Activated T-helper 2 cell treated with anti-CD3 and anti-CD28 coated beads, Interferon-gamma antibody, Interleukin-2, Interleukin-4, amounts not matched to agents 10 μg/mL and 5 μg/mL and 100 μg/mL, durations not matched to agents 14 hours and 24 hours and 36 hours (primary cell): ENCODE data around the gene TMEM89. TPM values are rescaled to one million over a fixed set of nuclear protein-coding genes. Genes with fewer than 3 reads are reported as not detected.

ENCODE experiments used
- DNase-seq: peaks from one replicate; pipeline ENCODE4 v3.0.0; 2021; ENCODE audit warnings: low spot score
- H3K27ac Mint-ChIP-seq: one replicate; pipeline ENCODE4 v1.8.0; 2021; ENCODE audit warnings: mixed read lengths
- H3K27me3 Mint-ChIP-seq: one replicate; pipeline ENCODE4 v1.8.0; 2021; ENCODE audit warnings: low read depth, mixed read lengths
- H3K36me3 Mint-ChIP-seq: one replicate; pipeline ENCODE4 v1.8.0; 2021; ENCODE audit warnings: low read depth, mixed read lengths
- H3K4me1 Mint-ChIP-seq: one replicate; pipeline ENCODE4 v1.8.0; 2021; ENCODE audit warnings: low read depth, mixed read lengths
- H3K4me3 Mint-ChIP-seq: one replicate; pipeline ENCODE4 v1.8.0; 2021; ENCODE audit warnings: low read depth, mild to moderate bottlenecking, moderate library complexity, mixed read lengths
- H3K9me3 Mint-ChIP-seq: one replicate; pipeline ENCODE4 v1.8.0; 2021; ENCODE audit warnings: mixed read lengths
- intact Hi-C: fragments of 100-400 bp; cut with micrococcal nuclease; formaldehyde crosslinking; loops from one replicate; pipeline ENCODE4 v1.15.1; 2023
- total RNA-seq: library from RNA; stranded (reverse); gene quantifications from 2 replicates; pipeline ENCODE4 v1.2.3, GENCODE V29; 2022

TMEM89 gene
- total RNA-seq: 0.80 and 0.87 TPM in 2 replicates

GRCh38 chr3:48621461-48621869, at the start of gene TMEM89:
TMEM89 (minus strand) TSS chr3:48621769; CDS start chr3:48621756, 13 bp downstream.
- H3K27me3 Mint-ChIP-seq: no peaks in the 10 kb centered on the region

GRCh38 chr3:48664929-48665328, 43.4 kb upstream of the TMEM89 start:
- Mint-ChIP-seq H3K9me3 (no peaks in the 10 kb centered on the region), H3K27ac (no peak overlapping the region), H3K4me1 (peaks cover 10% of the 10 kb centered on the region), H3K27me3 (peaks cover 7% of the 10 kb centered on the region), H3K4me3 (no peak overlapping the region), H3K36me3 (peaks cover 14% of the 10 kb centered on the region)
- DNase-seq: no peak
- intact Hi-C loops: loop anchor here (1.0 to 5.0 kb wide), 3 partner anchors 9 to 252 kb away; partner anchors contain the start of genes ARIH2 and NCKIPSD

More at GRCh38 chr3:48621461-48621869, at the start of gene TMEM89:
- Mint-ChIP-seq H3K36me3 (peaks cover 62% of the 10 kb centered on the region), H3K4me3 (no peak within 1 kb of the TSS), H3K9me3 (peaks cover 23% of the 10 kb centered on the region), H3K27ac (no peak within 1 kb of the TSS), H3K4me1 (peaks cover 10% of the 10 kb centered on the region)
- no peak for DNase-seq
- intact Hi-C loops: no loop called here

DNA sequence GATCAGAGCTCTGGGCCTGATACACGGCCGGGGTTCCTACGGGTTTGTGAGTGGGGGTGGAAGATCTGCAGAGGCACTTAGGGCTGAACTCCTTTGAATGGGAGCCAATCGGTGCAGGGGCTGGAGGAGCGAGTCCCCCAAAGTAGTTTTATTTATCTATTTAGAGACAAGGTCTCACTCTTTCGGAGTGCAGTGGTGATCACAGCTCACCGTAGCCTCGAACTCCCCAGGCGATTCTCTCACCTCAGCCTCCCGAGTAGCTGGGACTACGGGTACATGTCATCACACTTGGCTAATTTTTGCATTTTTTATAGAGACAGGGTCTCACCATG, 42.7 kb upstream of the TMEM89 start:
- Mint-ChIP-seq H3K4me3 (peak overlapping the region; percentile 90), H3K36me3 (peaks cover 14% of the 10 kb centered on the region), H3K4me1 (peaks cover 10% of the 10 kb centered on the region), H3K9me3 (no peaks in the 10 kb centered on the region), H3K27ac (peak overlapping the region; percentile 99), H3K27me3 (peaks cover 8% of the 10 kb centered on the region)
- intact Hi-C loops: loop anchor here (1.0 to 5.0 kb wide), 3 partner anchors 8 to 253 kb away; partner anchors contain the start of genes ARIH2 and NCKIPSD
- no peak for DNase-seq

GRCh38 chr3:48663489-48664312, 42.1 kb upstream of the TMEM89 start:
- Mint-ChIP-seq H3K27ac (peak overlapping the region; percentile 99), H3K4me3 (peak overlapping the region; percentile 90), H3K9me3 (no peaks in the 10 kb centered on the region), H3K36me3 (peaks cover 14% of the 10 kb centered on the region), H3K4me1 (peaks cover 10% of the 10 kb centered on the region), H3K27me3 (peaks cover 8% of the 10 kb centered on the region)
- intact Hi-C loops: loop anchor here (1.0 to 5.0 kb wide), 6 partner anchors 7 to 254 kb away; partner anchors contain the start of genes ARIH2, IP6K2 and NCKIPSD
- DNase-seq: peak; percentile 94

GRCh38 chr3:48662753-48663488, 41.4 kb upstream of the TMEM89 start, which contains the start of gene CELSR3:
CELSR3 (minus strand) TSS chr3:48662886; CDS start chr3:48662634, 252 bp downstream.
- peaks cover 10% of the 10 kb centered on the region for H3K4me1 Mint-ChIP-seq
- peaks cover 8% of the 10 kb centered on the region for H3K27me3 Mint-ChIP-seq
- peak within 1 kb of the TSS; percentile 90 for H3K4me3 Mint-ChIP-seq
- H3K27ac Mint-ChIP-seq: peak within 1 kb of the TSS; percentile 99
- DNase-seq: peak; percentile 78
- no peaks in the 10 kb centered on the region for H3K9me3 Mint-ChIP-seq
- intact Hi-C loops: loop anchor here (1.0 to 5.0 kb wide), 4 partner anchors 54 to 254 kb away; partner anchors contain the start of genes ARIH2 and IP6K2
- H3K36me3 Mint-ChIP-seq: peaks cover 9% of the 10 kb centered on the region

- intact Hi-C loops: loop anchor here (2.0 to 5.0 kb wide), 2 partner anchors 189 to 255 kb away; partner anchors contain the start of gene ARIH2
- peaks cover 10% of the 10 kb centered on the region for H3K4me1 Mint-ChIP-seq
- H3K36me3 Mint-ChIP-seq: peaks cover 8% of the 10 kb centered on the region
- peak overlapping the region; percentile 46 for H3K4me3 Mint-ChIP-seq
- peaks cover 8% of the 10 kb centered on the region for H3K27me3 Mint-ChIP-seq
- DNase-seq: no peak
- no peaks in the 10 kb centered on the region for H3K9me3 Mint-ChIP-seq
- no peak overlapping the region for H3K27ac Mint-ChIP-seq
Observed at GRCh38 chr3:48662145-48662752, 40.7 kb upstream of the TMEM89 start.

- H3K27ac Mint-ChIP-seq: no peak overlapping the region
- peaks cover 10% of the 10 kb centered on the region for H3K4me1 Mint-ChIP-seq
- no peaks in the 10 kb centered on the region for H3K9me3 Mint-ChIP-seq
- intact Hi-C loops: loop anchor here (2.0 to 5.0 kb wide), 2 partner anchors 189 to 256 kb away; partner anchors contain the start of gene ARIH2
- peak; percentile 78 for DNase-seq
- peak overlapping the region; percentile 46 for H3K4me3 Mint-ChIP-seq
- H3K27me3 Mint-ChIP-seq: peaks cover 8% of the 10 kb centered on the region
- H3K36me3 Mint-ChIP-seq: peaks cover 8% of the 10 kb centered on the region
Observed at GRCh38 chr3:48661501-48662144, 40.1 kb upstream of the TMEM89 start.

DNA sequence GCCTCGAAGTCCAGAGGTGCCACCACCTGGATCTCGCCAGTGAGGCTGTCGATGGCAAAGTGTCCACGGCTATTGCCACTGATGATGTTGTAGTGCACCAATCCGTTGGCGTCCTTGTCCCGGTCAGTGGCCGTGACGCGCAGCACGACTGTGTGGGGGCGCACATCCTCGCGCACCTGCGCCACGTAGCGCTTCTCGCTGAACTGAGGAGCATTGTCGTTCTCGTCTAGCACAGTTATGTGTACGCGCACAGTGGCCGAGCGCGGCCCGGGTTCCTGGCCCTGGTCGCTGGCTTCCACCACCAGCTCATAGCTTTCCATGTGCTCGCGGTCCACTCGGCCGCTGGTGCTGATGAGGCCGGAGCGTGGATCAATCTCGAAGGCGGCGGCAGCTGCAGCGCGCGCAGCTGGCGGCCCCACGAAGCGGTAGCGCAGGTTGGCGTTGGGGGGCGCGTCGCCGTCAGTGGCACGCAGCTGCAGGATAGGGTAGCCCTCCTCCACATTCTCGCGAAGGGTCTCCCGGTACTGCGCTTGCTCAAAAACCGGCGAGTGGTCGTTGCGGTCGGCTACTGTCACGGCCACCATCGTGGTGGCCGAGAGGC, 39.3 kb upstream of the TMEM89 start:
- Mint-ChIP-seq H3K27ac (no peak overlapping the region), H3K36me3 (peaks cover 3% of the 10 kb centered on the region), H3K4me1 (peaks cover 10% of the 10 kb centered on the region), H3K9me3 (no peaks in the 10 kb centered on the region), H3K27me3 (peaks cover 8% of the 10 kb centered on the region), H3K4me3 (no peak overlapping the region)
- intact Hi-C loops: loop anchor here (5.0 kb wide), 1 partner anchor 256 kb away; the partner anchor contains the start of gene ARIH2
- no peak for DNase-seq

DNA sequence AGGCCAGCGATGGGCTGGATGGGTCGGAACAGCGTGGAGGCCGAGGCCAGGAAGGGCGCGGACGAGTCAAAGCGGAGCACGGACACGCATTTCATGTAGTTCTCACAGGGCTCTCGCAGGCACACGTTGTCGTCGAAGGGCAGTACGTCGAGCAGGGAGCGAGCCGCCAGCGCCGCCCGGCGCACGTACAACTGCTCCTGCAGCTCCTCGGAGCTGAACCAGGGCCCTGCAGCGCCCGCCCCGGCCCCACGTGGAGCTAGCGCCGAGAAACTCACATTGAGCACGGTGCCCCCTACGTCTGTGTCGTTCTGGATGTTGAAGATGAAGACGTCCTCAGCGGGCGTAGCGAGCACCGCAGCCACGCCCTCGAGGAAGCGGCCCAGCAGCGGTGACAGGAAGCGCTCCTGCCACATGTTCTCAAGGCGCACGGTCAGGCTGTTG, 35.3 kb upstream of the TMEM89 start:
- Mint-ChIP-seq H3K9me3 (no peaks in the 10 kb centered on the region), H3K4me1 (peaks cover 6% of the 10 kb centered on the region), H3K27me3 (peaks cover 4% of the 10 kb centered on the region), H3K27ac (peak overlapping the region; percentile 64), H3K4me3 (peak overlapping the region; percentile 75), H3K36me3 (peaks cover 13% of the 10 kb centered on the region)
- intact Hi-C loops: loop anchor here (1.0 to 5.0 kb wide), 4 partner anchors 7 to 470 kb away; partner anchors contain the start of genes CDC25A and SLC26A6
- DNase-seq: peak; percentile 30

DNA sequence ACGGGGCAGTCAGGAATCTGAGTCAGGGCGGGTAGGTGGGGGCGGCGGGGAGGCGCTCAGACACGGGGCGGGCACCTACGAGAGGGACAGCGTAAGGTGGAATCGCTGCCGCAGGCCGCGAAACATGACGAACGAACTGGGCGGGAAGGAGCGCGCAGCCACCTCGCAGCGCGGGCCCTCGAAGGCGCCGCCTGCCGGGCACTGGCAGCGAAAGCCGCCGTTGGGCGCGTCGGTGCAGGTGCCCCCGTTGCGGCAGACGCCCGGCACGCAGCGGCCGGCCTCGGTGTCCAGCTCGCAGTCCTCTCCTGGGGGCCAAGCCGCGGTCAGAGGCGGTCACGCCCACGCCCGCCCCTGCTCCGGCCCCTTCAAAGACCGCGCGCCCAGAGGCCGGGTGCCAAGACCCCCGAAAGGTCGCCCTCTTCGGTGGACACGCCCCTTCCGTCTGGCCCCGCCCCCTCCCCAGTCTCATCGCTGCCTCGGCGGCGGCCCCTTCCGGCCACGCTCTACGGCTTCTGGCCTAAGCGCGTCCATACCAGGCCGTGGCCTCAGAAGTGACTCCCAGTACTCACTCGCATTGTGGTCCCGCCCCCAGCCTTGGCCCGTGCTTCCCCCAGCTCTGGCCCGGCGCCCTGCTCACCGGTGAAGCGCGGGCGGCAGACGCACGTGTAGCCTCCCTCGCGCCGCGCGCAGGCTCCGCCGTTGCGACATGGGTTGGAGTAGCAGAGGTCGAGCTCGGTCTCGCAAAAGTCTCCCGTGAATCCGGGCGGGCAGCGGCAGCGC, 34.7 kb upstream of the TMEM89 start:
- Mint-ChIP-seq H3K4me3 (peak overlapping the region; percentile 80), H3K4me1 (peaks cover 5% of the 10 kb centered on the region), H3K27ac (peak overlapping the region; percentile 89), H3K27me3 (peaks cover 1% of the 10 kb centered on the region), H3K9me3 (no peaks in the 10 kb centered on the region), H3K36me3 (peaks cover 13% of the 10 kb centered on the region)
- intact Hi-C loops: loop anchor here (1.0 to 5.0 kb wide), 4 partner anchors 8 to 469 kb away; partner anchors contain the start of genes CDC25A and SLC26A6
- DNase-seq: peak; percentile 82

- DNase-seq: peak; percentile 52
- Mint-ChIP-seq H3K36me3 (peaks cover 13% of the 10 kb centered on the region), H3K27ac (peak overlapping the region; percentile 89), H3K4me3 (peak overlapping the region; percentile 80), H3K4me1 (peaks cover 5% of the 10 kb centered on the region), H3K27me3 (peaks cover 1% of the 10 kb centered on the region), H3K9me3 (no peaks in the 10 kb centered on the region)
- intact Hi-C loops: loop anchor here (1.0 to 5.0 kb wide), 4 partner anchors 9 to 468 kb away; partner anchors contain the start of genes CDC25A and SLC26A6
Observed at GRCh38 chr3:48655606-48656005, 34.0 kb upstream of the TMEM89 start.
